H1 (cell line): ENCODE data around the gene VWCE. TPM values are rescaled to one million over a fixed set of nuclear protein-coding genes. Genes with fewer than 3 reads are reported as not detected.

Experiments
- CTCF ChIA-PET: fragments of 300-600 bp; sonication (Branson Sonifier 250); formaldehyde crosslinking; loops from one replicate; lab custom pipeline; 2021; ENCODE audit not compliant: partially characterized antibody; lab: Charles Lee
- POLR2A ChIA-PET: fragments of 300-600 bp; sonication (Branson Sonifier 250); formaldehyde crosslinking; loops from one replicate; lab custom pipeline; 2021; ENCODE audit warnings: inconsistent platforms; ENCODE audit not compliant: partially characterized antibody; lab: Charles Lee
- DNase-seq, 2 experiments: peaks; one replicate each; pipeline versions ENCODE4 v3.0.0 to v3.0.0-alpha.2; 2010 to 2022; ENCODE audit warnings: low spot score in 2 of 2, low read depth in 1 of 2, mixed read lengths in 1 of 2
- FAIRE-seq: peaks from 2 replicates; lab custom pipeline; 2011; peaks lifted over from hg19 to GRCh38; lab: Jason Lieb, UNC
- H2AFZ ChIP-seq: 2 replicates; pipeline ENCODE4 v1.8.1; 2012; ENCODE audit warnings: low read length, inconsistent platforms
- H2AK5ac ChIP-seq: 2 replicates; pipeline ENCODE4 v1.6.1; 2013; ENCODE audit warnings: low read depth, low read length
- H2BK120ac ChIP-seq: replicated peaks from 2 replicates; pipeline ENCODE3; 2013; ENCODE audit warnings: low read depth, low read length, inconsistent platforms
- H2BK12ac ChIP-seq: 2 replicates; pipeline ENCODE4 v1.6.1; 2013; ENCODE audit warnings: low read depth, low read length
- H2BK15ac ChIP-seq: 2 replicates; pipeline ENCODE4 v1.6.1; 2013; ENCODE audit warnings: low read length
- H2BK20ac ChIP-seq: 2 replicates; pipeline ENCODE4 v1.6.1; 2013; ENCODE audit warnings: low read length
- H2BK5ac ChIP-seq: 2 replicates; pipeline ENCODE4 v1.6.1; 2013; ENCODE audit warnings: low read depth, low read length
- H3K14ac ChIP-seq: 2 replicates; pipeline ENCODE4 v1.6.1; 2013; ENCODE audit warnings: inconsistent platforms; ENCODE audit not compliant: insufficient read length
- H3K18ac ChIP-seq: 2 replicates; pipeline ENCODE4 v1.6.1; 2013; ENCODE audit warnings: low read length; ENCODE audit errors: extremely low read depth
- H3K23ac ChIP-seq: 2 replicates; pipeline ENCODE4 v1.6.1; 2013; ENCODE audit warnings: inconsistent platforms; ENCODE audit not compliant: insufficient read length
- H3K23me2 ChIP-seq: 2 replicates; pipeline ENCODE4 v1.6.1; 2013; ENCODE audit warnings: low read depth, low read length
- H3K27ac ChIP-seq: 2 replicates; pipeline ENCODE4 v1.6.1; 2011; ENCODE audit warnings: low read depth, low read length, inconsistent platforms
- H3K27me3 ChIP-seq, 4 experiments: replicated peaks in 1 of 4; 1 replicate in 1 of 4; 2 replicates in 3 of 4; pipeline versions ENCODE4 v1.6.1 to v1.8.1; 2011 to 2013; ENCODE audit warnings: low read length in 3 of 4, mild to moderate bottlenecking in 3 of 4, inconsistent platforms in 2 of 4, mixed read lengths in 2 of 4, moderate library complexity in 1 of 4; ENCODE audit not compliant: control insufficient read depth in 3 of 4, insufficient read depth in 3 of 4; ENCODE audit errors: extremely low read depth in 1 of 4
- H3K36me3 ChIP-seq, 4 experiments: 2 replicates each; pipeline versions ENCODE4 v1.6.1 to v1.8.1; 2011 to 2013; ENCODE audit warnings: mild to moderate bottlenecking in 4 of 4, low read length in 3 of 4, moderate library complexity in 2 of 4, control low read depth in 1 of 4, inconsistent platforms in 1 of 4; ENCODE audit not compliant: insufficient read depth in 4 of 4, control insufficient read depth in 2 of 4
- H3K4ac ChIP-seq: replicated peaks from 2 replicates; pipeline ENCODE3; 2013; ENCODE audit warnings: low read length, low read depth, mixed read lengths, inconsistent platforms; ENCODE audit not compliant: insufficient read length
- H3K4me1 ChIP-seq, 4 experiments: replicated peaks in 1 of 4; 1 replicate in 1 of 4; 2 replicates in 3 of 4; pipeline versions ENCODE4 v1.6.1 to v1.8.1; 2011 to 2013; ENCODE audit warnings: low read length in 3 of 4, inconsistent platforms in 2 of 4, mixed read lengths in 1 of 4; ENCODE audit not compliant: insufficient read depth in 4 of 4, control insufficient read depth in 3 of 4
- H3K4me2 ChIP-seq, 2 experiments: 2 replicates each; pipeline versions ENCODE4 v1.6.1 to v1.8.1; 2011 to 2013; ENCODE audit warnings: low read depth in 2 of 2, low read length in 2 of 2, control low read depth in 1 of 2, inconsistent platforms in 1 of 2, mild to moderate bottlenecking in 1 of 2; ENCODE audit not compliant: insufficient read depth in 1 of 2
- H3K4me3 ChIP-seq, 4 experiments: fragments of 200-600, 300-600 bp in 1 of 4; sonication (generic), shearing (Covaris generic), sonication (Bioruptor Twin) in 1 of 4; 2 replicates each; pipeline versions ENCODE4 v1.5.1 to v1.8.1; 2011 to 2016; ENCODE audit warnings: low read length in 4 of 4, low read depth in 3 of 4, control low read depth in 2 of 4, inconsistent platforms in 2 of 4, mild to moderate bottlenecking in 2 of 4, mixed read lengths in 1 of 4, moderate library complexity in 1 of 4; ENCODE audit not compliant: insufficient read depth in 2 of 4; ENCODE audit errors: extremely low read depth in 1 of 4
- H3K56ac ChIP-seq: replicated peaks from 2 replicates; pipeline ENCODE3; 2013; ENCODE audit warnings: low read depth, mild to moderate bottlenecking, mixed read lengths, low read length, inconsistent platforms; ENCODE audit not compliant: insufficient read length
- H3K79me1 ChIP-seq: 2 replicates; pipeline ENCODE4 v1.6.1; 2013; ENCODE audit warnings: low read depth, low read length, control low read depth
- H3K79me2 ChIP-seq, 2 experiments: 2 replicates each; pipeline versions ENCODE4 v1.6.1 to v1.8.1; 2012 to 2013; ENCODE audit warnings: low read length in 2 of 2, mild to moderate bottlenecking in 2 of 2, inconsistent platforms in 1 of 2; ENCODE audit not compliant: insufficient read depth in 2 of 2, control insufficient read depth in 1 of 2
- H3K9ac ChIP-seq, 4 experiments: replicated peaks in 1 of 4; 1 replicate in 1 of 4; 2 replicates in 3 of 4; pipeline versions ENCODE4 v1.6.1 to v1.8.1; 2011 to 2013; ENCODE audit warnings: low read depth in 3 of 4, low read length in 3 of 4, control low read depth in 2 of 4, mild to moderate bottlenecking in 2 of 4, moderate library complexity in 2 of 4, inconsistent platforms in 1 of 4; ENCODE audit errors: extremely low read depth in 1 of 4
- H3K9me3 ChIP-seq, 2 experiments: 2 replicates each; pipeline versions ENCODE4 v1.6.1 to v1.8.1; 2012 to 2013; ENCODE audit warnings: mild to moderate bottlenecking in 2 of 2, moderate library complexity in 2 of 2, control low read depth in 1 of 2, inconsistent platforms in 1 of 2, low read depth in 1 of 2, low read length in 1 of 2, mixed read lengths in 1 of 2; ENCODE audit not compliant: insufficient read depth in 2 of 2
- H4K20me1 ChIP-seq, 2 experiments: replicated peaks in 1 of 2; 2 replicates each; pipeline versions ENCODE3 to v1.8.1; 2011 to 2013; ENCODE audit warnings: inconsistent platforms in 2 of 2, low read length in 2 of 2, mild to moderate bottlenecking in 1 of 2; ENCODE audit not compliant: insufficient read depth in 2 of 2, control insufficient read depth in 1 of 2
- H4K5ac ChIP-seq: 2 replicates; pipeline ENCODE4 v1.6.1; 2013; ENCODE audit warnings: low read length, low read depth, mixed read lengths, inconsistent platforms; ENCODE audit not compliant: insufficient read length
- H4K8ac ChIP-seq: 2 replicates; pipeline ENCODE4 v1.8.0; 2013; ENCODE audit warnings: mild to moderate bottlenecking, moderate library complexity, low read length, inconsistent platforms; ENCODE audit not compliant: insufficient read depth; ENCODE audit errors: extremely low read depth
- H4K91ac ChIP-seq: replicated peaks from 2 replicates; pipeline ENCODE3; 2013; ENCODE audit warnings: low read length, mixed read lengths, inconsistent platforms; ENCODE audit not compliant: insufficient read length
- SIRT6 ChIP-seq: IDR thresholded peaks from one replicate; pipeline ENCODE4 v1.7.1; 2012; ENCODE audit warnings: low read length, inconsistent platforms
- WGBS, 2 experiments: shearing (Covaris generic) in 1 of 2; methylation state at CpG; one replicate each; pipeline versions ENCODE4 v1.1.6 to v1.1.7; 2013 to 2015; ENCODE audit warnings: low lambda C conversion rate in 2 of 2, mixed read lengths in 2 of 2, inconsistent platforms in 1 of 2, low coverage in 1 of 2, missing lambda C conversion rate in 1 of 2; ENCODE audit not compliant: insufficient replicate concordance in 2 of 2, insufficient coverage in 1 of 2, insufficient read length in 1 of 2; ENCODE audit errors: extremely low coverage in 1 of 2, missing lambda C conversion rate in 1 of 2; 5-methylcytosine and 5-hydroxymethylcytosine counted together
- polyA plus RNA-seq, 7 experiments: library from polyadenylated mRNA; depleted of rRNA in 3 of 7; stranded (reverse) in 5 of 7; unstranded in 2 of 7; fragments of >200 nt in 5 of 7; fragments of 200-250 nt in 2 of 7; gene quantifications; 1 replicate in 5 of 7; 2 replicates in 1 of 7; 4 replicates in 1 of 7; pipeline versions ENCODE4 v1.2.1 to v1.2.3, GENCODE V29; 2011 to 2013; ENCODE audit warnings: missing spikeins in 2 of 7, mixed read lengths in 2 of 7
- total RNA-seq: library from RNA; stranded (reverse); fragmentation: NEBNext Ultra II Directional; extraction: Animal tissue kit (Norgen Biotek cat#: 25700); gene quantifications from 2 replicates; pipeline ENCODE4 v1.2.1, GENCODE V29; 2021

The VWCE gene
- total and polyA plus RNA-seq, 2 of the 8 experiments (the other 6 are each of a cell fraction or from before 2014, with no cell fraction given): 9.5 to 12.3 TPM

DNA sequence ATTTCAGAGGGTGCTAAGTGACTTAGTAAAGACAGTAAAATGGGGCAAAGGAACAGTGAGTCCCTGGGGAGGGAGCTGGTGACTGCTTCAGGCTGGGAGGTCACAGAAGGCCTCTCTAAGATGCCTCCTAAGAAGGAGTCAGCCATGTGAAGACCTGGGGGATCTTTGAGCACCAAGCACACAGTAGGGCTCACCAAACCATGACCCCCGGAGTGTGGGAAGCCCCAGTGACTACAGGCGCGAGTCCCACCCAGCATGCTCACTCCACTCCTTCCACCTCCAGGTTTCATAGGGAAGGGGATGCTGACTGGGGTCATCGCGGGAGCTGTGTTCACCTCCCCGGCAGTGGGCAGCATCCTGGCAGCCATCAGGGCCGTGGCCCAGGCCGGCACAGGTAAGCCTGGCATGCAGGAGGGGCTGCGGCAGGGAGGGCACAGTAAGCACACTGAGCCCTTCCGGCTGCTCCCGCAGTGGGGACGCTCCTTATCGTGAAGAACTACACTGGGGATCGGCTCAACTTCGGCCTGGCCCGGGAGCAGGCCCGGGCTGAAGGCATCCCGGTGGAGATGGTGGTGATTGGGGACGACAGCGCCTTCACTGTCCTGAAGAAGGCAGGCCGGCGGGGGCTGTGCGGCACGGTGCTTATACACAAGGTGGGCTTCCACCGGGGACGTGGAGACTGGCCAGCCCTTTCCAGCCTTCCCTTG, 43.8 kb upstream of the VWCE start:
- Histone ChIP-seq H4K20me1 (no peaks in the 10 kb centered on the region), H3K4ac (no peak overlapping the region), H3K18ac (no peak overlapping the region), H3K4me3 (no peak overlapping the region), H3K4me2 (no peak overlapping the region), H4K5ac (no peak overlapping the region), H3K79me1 (0 out of 2 replicates have a peak, but pooled peaks cover 4% of the 10 kb centered on the region), H2BK5ac (no peak overlapping the region), H2BK120ac (no peak overlapping the region), H3K79me2 (peaks cover 0 to 2% of the 10 kb centered on the region in 2 experiments; a peak in 1 of 4 replicates), H3K4me1 (peaks cover 3 to 8% (median 3%) of the 10 kb centered on the region in 4 experiments), H2BK15ac (no peak overlapping the region), H3K27ac (no peak overlapping the region), H2AK5ac (no peak overlapping the region), H3K27me3 (no peaks in the 10 kb centered on the region), H3K9me3 (no peaks in the 10 kb centered on the region), H3K56ac (no peak overlapping the region), H4K91ac (no peak overlapping the region), H4K8ac (no peak overlapping the region; the same call in 1 of the 2 replicates), H2BK20ac (no peak overlapping the region), H3K36me3 (peaks cover 0 to 13% (median 4%) of the 10 kb centered on the region in 4 experiments; a peak in 4 of 8 replicates), H3K23me2 (no peaks in the 10 kb centered on the region), H3K23ac (no peak overlapping the region), H2BK12ac (no peak overlapping the region), H3K9ac (no peak overlapping the region), H3K14ac (no peak overlapping the region), H2AFZ (no peak overlapping the region)
- ChIA-PET POLR2A (interaction anchor here (0.7 to 39.7 kb wide), 5 partner anchors 9 to 72 kb away, joined by 3 to 1106 read pairs (median 4); partner anchors contain the start of genes CYB561A3, TMEM138 and TMEM216), CTCF (interaction anchor here (1.0 to 10.1 kb wide), 5 partner anchors 8 to 300 kb away, joined by 3 to 290 read pairs (median 80); partner anchors contain the start of genes CYB561A3, TMEM138 and TMEM216)
- no peak for FAIRE-seq
- 95% methylated on average over 25 of the region's 26 CpGs; no CpG with 5 or more reads in 1 of the 2 experiments for WGBS, 2 experiments
- DNase-seq: no peak
- TF ChIP-seq SIRT6: no peak
